Activated B cell treated with CpG ODN at 0.5 μM for 24 hours (primary cell): ENCODE measurements around the gene THAP10. TPM values are rescaled to one million over a fixed set of nuclear protein-coding genes. Genes with fewer than 3 reads are reported as not detected.
"Not testable (repeated sequence)": the region's sequence is repeated elsewhere in the genome, so short reads cannot be mapped to it uniquely, and the experiment has no call there.

Experiments
- ATAC-seq: fragments of 200-7000 bp; cut with Tn5 transposase; one replicate; pipeline ENCODE4 v1.10.0; 2021; ENCODE audit warnings: low read depth, mild to moderate bottlenecking, moderate library complexity
- CTCF ChIA-PET: fragments of 350-600 bp; sonication (Branson Sonifier 250); formaldehyde crosslinking; loops from one replicate; lab custom pipeline; 2021; ENCODE audit warnings: antibody characterized with exemption; lab: Charles Lee
- POLR2A ChIA-PET: fragments of 350-600 bp; sonication (Branson Sonifier 250); formaldehyde crosslinking; loops from one replicate; lab custom pipeline; 2021; ENCODE audit warnings: antibody characterized with exemption; lab: Charles Lee
- DNase-seq: peaks from one replicate; pipeline ENCODE4 v3.0.0; 2022
- H3K27ac Mint-ChIP-seq: one replicate; pipeline ENCODE4 v1.8.0; 2020; ENCODE audit warnings: mixed read lengths
- H3K27me3 Mint-ChIP-seq: one replicate; pipeline ENCODE4 v1.8.0; 2021; ENCODE audit warnings: mixed read lengths
- H3K36me3 Mint-ChIP-seq: one replicate; pipeline ENCODE4 v1.8.0; 2021; ENCODE audit warnings: low read depth, mixed read lengths
- H3K4me1 Mint-ChIP-seq: one replicate; pipeline ENCODE4 v1.8.0; 2021; ENCODE audit warnings: mixed read lengths
- H3K4me3 Mint-ChIP-seq: one replicate; pipeline ENCODE4 v1.8.0; 2020; ENCODE audit warnings: mild to moderate bottlenecking, mixed read lengths
- H3K9me3 Mint-ChIP-seq: one replicate; pipeline ENCODE4 v1.8.0; 2020; ENCODE audit warnings: mixed read lengths
- intact Hi-C: fragments of 100-400 bp; cut with micrococcal nuclease; formaldehyde crosslinking; loops from one replicate; pipeline ENCODE4 v1.15.1; 2024
- total RNA-seq: library from RNA; stranded (reverse); gene quantifications from 2 replicates; pipeline ENCODE4 v1.2.3, GENCODE V29; 2022
- TF ChIP-seq, protein P1 (sequence below): fragments of 200-600 bp; IDR thresholded peaks from one replicate; pipeline ENCODE4 v1.8.0; 2022; ENCODE audit warnings: antibody characterized with exemption, mild to moderate bottlenecking

THAP10 gene
- total RNA-seq, 1 donor from 2014 or later, result 0.27 TPM

DNA sequence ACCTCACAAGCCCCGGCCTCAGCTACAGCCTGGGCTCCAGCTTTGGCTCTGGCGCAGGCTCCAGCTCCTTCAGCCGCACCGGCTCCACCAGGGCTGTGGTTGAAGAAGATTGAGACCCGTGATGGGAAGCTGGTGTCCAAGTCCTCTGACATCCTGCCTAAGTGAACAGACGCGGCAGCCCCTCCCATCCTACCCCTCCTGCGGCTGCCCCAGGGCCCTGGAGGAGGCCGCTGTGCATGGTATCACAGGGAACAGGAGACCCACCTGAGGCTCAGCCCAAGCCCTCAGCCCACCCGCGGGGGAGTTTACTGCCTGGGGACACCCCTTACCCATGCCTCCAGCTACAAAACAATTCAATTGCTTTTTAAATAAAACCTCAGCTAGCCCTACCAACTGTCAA is 32.2 kb downstream of the THAP10 start:
- DNase-seq (no peak), ATAC-seq (no peak)
- Mint-ChIP-seq H3K9me3 (no peaks in the 10 kb centered on the region), H3K4me3 (no peak overlapping the region), H3K4me1 (no peaks in the 10 kb centered on the region), H3K27ac (no peak overlapping the region), H3K27me3 (peaks cover 14% of the 10 kb centered on the region), H3K36me3 (no peaks in the 10 kb centered on the region)
- POLR2A ChIA-PET, result no interaction called here
- intact Hi-C loops, result no loop called here
- CTCF ChIA-PET, result no interaction called here
- TF ChIP-seq, protein P1, sequence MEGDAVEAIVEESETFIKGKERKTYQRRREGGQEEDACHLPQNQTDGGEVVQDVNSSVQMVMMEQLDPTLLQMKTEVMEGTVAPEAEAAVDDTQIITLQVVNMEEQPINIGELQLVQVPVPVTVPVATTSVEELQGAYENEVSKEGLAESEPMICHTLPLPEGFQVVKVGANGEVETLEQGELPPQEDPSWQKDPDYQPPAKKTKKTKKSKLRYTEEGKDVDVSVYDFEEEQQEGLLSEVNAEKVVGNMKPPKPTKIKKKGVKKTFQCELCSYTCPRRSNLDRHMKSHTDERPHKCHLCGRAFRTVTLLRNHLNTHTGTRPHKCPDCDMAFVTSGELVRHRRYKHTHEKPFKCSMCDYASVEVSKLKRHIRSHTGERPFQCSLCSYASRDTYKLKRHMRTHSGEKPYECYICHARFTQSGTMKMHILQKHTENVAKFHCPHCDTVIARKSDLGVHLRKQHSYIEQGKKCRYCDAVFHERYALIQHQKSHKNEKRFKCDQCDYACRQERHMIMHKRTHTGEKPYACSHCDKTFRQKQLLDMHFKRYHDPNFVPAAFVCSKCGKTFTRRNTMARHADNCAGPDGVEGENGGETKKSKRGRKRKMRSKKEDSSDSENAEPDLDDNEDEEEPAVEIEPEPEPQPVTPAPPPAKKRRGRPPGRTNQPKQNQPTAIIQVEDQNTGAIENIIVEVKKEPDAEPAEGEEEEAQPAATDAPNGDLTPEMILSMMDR, result no peak

GRCh38 chr15:70859322-70859908 is 32.8 kb downstream of the THAP10 start:
- peaks cover 3% of the 10 kb centered on the region for H3K4me1 Mint-ChIP-seq
- intact Hi-C loops, result no loop called here
- TF ChIP-seq, protein P1, result no peak
- ChIA-PET POLR2A (no interaction called here), CTCF (no interaction called here)
- no peak overlapping the region for H3K4me3 Mint-ChIP-seq
- no peak overlapping the region for H3K27ac Mint-ChIP-seq
- peaks cover 19% of the 10 kb centered on the region for H3K27me3 Mint-ChIP-seq
- no peak for ATAC-seq
- no peaks in the 10 kb centered on the region for H3K36me3 Mint-ChIP-seq
- DNase-seq, result no peak
- no peaks in the 10 kb centered on the region for H3K9me3 Mint-ChIP-seq

DNA sequence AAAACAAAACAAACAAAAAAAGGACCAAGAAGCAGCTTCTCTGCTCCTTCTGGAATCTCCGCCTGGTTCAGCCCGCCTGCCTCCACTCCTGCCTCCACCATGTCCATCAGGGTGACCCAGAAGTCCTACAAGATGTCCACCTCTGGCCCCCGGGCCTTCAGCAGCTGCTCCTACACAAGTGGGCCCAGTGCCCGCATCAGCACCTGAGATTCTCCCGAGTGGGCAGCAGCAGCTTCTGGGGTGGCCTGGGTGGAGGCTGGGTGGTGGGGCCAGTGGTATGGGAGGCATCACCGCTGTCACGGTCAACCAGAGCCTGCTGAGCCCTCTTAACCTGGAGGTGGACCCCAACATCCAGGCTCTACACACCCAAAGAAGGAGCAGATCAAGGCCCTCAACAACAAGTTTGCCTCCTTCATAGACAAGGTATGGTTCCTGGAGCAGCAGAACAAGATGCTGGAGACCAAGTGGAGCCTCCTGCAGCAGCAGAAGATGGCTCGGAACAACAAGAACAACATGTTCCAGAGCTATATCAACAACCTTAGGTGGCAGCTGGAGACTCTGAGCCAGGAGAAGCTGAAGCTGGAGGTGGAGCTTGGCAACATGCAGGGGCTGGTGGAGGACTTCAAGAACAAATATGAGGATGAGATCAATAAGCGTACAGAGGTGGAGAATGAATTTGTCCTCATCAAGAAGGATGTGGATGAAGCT is 33.5 kb downstream of the THAP10 start:
- CTCF ChIA-PET, H3K4me1 Mint-ChIP-seq, H3K9me3 Mint-ChIP-seq, H3K27ac Mint-ChIP-seq, ATAC-seq, DNase-seq, intact Hi-C loops, H3K36me3 Mint-ChIP-seq, H3K4me3 Mint-ChIP-seq: not testable (repeated sequence)
- POLR2A ChIA-PET, result interaction anchor here (0.6 kb wide), 1 partner anchor 1501 kb away, joined by 6 read pairs; no protein-coding TSS in a partner anchor
- H3K27me3 Mint-ChIP-seq, result peaks cover 21% of the 10 kb centered on the region

DNA sequence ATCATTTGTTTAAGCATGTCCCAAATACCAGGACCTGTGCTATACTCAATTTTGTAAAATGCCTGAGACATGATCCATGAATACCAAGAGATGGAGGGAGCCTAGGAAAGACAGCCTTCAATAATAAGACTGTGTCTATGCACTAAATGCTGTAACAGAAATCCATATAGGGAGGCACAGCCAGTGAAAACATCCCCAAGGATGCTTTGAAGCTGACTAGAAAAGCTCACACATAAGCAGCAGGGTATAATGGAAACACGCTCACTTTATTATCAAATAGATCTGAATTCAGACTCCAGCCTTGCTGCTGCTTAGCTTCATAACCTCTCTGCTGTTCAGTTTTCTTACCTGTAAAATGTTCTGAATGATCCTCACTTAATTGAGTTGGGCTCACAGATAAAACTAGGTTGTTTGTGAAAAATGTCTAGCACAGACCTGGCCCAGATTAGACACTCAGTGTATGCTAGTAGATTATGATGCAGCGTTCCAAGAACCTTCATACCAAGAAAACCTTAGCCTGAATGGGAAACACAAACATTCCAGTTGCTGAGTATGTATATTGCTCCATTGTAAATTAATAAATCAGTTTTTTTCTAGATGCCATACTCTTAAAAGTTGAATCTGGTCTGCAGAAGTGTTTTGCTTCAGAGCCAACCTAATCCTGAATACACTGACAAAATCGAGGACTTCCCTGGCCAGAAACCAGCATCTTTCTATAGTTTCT is 34.5 kb downstream of the THAP10 start:
- DNase-seq (no peak), ATAC-seq (no peak)
- ChIA-PET CTCF (no interaction called here), POLR2A (no interaction called here)
- no peaks in the 10 kb centered on the region for H3K36me3 Mint-ChIP-seq
- H3K27ac Mint-ChIP-seq, result no peak overlapping the region
- H3K27me3 Mint-ChIP-seq, result peaks cover 27% of the 10 kb centered on the region
- TF ChIP-seq, protein P1, result no peak
- H3K4me1 Mint-ChIP-seq, result peaks cover 11% of the 10 kb centered on the region
- intact Hi-C loops, result no loop called here
- no peak overlapping the region for H3K4me3 Mint-ChIP-seq
- no peaks in the 10 kb centered on the region for H3K9me3 Mint-ChIP-seq

DNA sequence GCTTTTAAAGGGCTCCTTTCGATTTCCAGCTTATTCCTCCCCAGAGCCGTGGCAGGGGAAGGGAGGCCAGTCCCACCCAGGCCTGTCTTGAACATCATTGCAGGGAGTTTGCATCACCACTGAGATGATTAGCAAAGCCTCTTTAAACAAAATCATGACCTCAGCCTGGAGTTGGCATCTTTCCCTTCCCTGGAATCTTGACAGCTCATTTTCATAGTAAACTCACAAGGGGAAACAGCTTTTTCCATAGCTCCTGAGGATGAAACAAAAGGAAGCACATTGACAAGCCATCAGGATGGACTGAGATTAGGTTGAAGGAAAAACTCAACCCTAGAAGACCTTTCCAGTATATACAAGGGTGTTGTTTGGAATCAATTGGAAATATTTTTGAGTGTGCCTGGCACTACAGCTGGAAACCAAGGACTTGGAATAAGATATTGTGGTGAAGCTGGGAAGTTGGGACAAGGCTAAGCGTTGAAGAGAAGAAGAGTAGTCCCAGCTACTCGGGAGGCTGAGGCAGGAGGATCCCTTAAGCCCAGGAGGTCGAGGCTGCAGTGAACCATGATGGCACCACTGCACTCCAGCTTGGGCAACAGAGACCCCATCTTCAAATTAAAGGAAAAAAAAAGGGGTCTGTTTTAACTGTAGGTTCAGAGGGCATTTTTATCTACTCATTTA is 35.2 kb downstream of the THAP10 start:
- DNase-seq (no peak), ATAC-seq (no peak)
- POLR2A ChIA-PET, result no interaction called here
- Mint-ChIP-seq H3K9me3 (no peaks in the 10 kb centered on the region), H3K4me3 (no peak overlapping the region), H3K4me1 (peaks cover 11% of the 10 kb centered on the region), H3K27me3 (peaks cover 33% of the 10 kb centered on the region), H3K36me3 (no peaks in the 10 kb centered on the region), H3K27ac (no peak overlapping the region)
- intact Hi-C loops, result no loop called here
- CTCF ChIA-PET, result no interaction called here
- TF ChIP-seq, protein P1, result no peak
